GM21528 (cell line): ENCODE results near the gene FBXO21.

ENCODE experiments used
- ATAC-seq: cut with Tn5 transposase; IDR thresholded peaks from one replicate; pipeline ENCODE4 v1.9.1; 2021; ENCODE audit warnings: mild to moderate bottlenecking, moderate library complexity; ENCODE audit not compliant: unreplicated experiment, low FRiP score

The FBXO21 gene

GRCh38 chr12:117141097-117141898 is 49.0 kb downstream of the FBXO21 start:
- ATAC-seq = no peak

DNA sequence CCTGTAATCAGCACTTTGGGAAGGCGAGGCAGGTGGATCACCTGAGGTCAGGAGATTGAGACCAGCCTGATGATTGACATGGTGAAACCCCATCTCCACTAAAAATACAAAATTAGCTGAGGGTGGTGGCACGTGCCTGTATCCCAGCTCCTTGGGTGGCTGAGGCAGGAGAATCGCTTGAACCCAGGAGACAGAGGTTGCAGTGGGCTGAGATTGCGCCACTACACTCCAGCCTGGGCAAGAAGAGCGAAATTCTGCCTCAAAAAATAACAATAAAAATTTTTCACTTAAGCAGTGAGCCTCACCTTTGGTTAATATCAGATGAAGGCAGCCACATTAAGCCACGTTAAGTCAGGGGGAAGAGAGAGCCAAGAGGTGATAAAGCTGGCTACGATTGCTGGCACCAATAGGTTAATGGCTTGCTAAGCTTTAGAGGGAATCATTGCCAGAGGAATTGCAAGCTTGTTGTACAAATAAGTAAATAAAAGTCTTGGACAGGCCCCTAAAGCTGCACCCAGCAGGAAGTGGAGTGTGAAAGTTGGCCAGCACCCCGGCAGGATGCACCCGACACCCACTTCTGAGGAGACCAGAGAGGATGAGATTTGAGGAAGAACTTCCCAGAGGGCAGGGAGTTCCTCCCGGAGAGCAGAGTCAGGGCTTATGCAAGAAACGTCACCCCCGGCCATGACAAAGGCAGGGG is 49.7 kb downstream of the FBXO21 start:
- no peak for ATAC-seq

- no peak for ATAC-seq
Observed at GRCh38 chr12:117139025-117139717, 51.1 kb downstream of the FBXO21 start.

- ATAC-seq = no peak
Observed at GRCh38 chr12:117134721-117135120, 55.5 kb downstream of the FBXO21 start.

GRCh38 chr12:117134059-117134458 is 56.2 kb downstream of the FBXO21 start:
- ATAC-seq = no peak

DNA sequence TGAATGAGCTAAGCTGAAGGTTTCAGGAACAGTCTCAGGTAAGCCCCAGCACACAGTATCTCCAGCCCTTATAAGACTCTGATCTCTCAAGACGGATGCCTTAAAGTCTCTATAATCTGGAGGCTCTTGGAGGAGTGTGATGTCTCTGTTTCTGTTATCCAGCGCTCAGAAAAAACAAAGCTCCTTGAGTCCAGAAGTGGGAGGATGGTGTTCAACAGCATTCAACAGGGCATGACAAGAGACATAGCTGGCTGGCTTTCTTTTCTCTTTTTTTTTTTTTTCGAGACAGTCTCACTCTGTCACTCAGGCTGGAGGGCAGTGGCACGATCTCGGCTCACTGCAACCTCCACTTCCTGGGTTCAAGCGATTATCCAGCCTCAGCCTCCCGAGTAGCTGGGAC is 59.5 kb downstream of the FBXO21 start:
- no peak for ATAC-seq

DNA sequence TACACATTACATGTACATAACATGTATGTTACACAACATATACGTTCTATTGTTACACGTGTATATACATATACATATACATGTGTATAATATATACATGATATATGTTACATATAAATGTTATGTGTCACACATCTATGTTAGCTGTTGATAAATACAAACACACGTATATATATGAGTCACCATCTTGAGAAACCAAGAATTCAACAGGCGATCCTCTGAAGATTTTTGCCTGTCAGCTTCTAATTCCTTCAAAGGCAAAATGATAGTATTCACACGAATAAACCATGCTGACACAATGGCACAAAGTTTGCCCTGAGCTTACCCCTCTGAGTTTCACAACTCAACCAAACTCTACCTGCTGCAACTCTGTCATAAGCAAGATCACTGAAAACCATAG is 60.9 kb downstream of the FBXO21 start:
- no peak for ATAC-seq

- ATAC-seq = no peak
Observed at GRCh38 chr12:117127933-117128823, 62.1 kb downstream of the FBXO21 start.

GRCh38 chr12:117126335-117126734 is 63.9 kb downstream of the FBXO21 start:
- ATAC-seq = no peak

- no peak for ATAC-seq
Observed at GRCh38 chr12:117125767-117126166, 64.5 kb downstream of the FBXO21 start.

DNA sequence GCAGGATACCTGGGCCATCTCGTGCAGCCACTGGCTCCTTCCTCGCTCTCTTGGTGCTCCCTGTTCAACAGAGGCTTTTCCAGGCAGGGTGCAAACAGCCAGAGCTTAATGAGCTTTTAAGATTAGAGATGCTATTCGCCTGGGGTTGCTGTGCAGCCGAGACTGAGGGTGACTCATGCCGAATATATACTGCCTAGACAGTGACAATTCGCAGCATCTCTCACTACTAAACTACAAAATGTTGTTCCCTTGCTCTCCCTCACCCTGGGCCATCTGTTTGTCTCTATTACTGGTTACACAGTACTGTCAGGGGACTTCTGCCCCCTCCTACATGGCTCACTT is 65.0 kb downstream of the FBXO21 start:
- no peak for ATAC-seq

- ATAC-seq = no peak
Observed at GRCh38 chr12:117124421-117125271, 65.6 kb downstream of the FBXO21 start.

GRCh38 chr12:117121441-117121840 is 68.8 kb downstream of the FBXO21 start:
- ATAC-seq = no peak

- ATAC-seq = no peak
Observed at GRCh38 chr12:117120787-117121186, 69.5 kb downstream of the FBXO21 start.

- no peak for ATAC-seq
Observed at GRCh38 chr12:117119592-117120198, 70.6 kb downstream of the FBXO21 start.

DNA sequence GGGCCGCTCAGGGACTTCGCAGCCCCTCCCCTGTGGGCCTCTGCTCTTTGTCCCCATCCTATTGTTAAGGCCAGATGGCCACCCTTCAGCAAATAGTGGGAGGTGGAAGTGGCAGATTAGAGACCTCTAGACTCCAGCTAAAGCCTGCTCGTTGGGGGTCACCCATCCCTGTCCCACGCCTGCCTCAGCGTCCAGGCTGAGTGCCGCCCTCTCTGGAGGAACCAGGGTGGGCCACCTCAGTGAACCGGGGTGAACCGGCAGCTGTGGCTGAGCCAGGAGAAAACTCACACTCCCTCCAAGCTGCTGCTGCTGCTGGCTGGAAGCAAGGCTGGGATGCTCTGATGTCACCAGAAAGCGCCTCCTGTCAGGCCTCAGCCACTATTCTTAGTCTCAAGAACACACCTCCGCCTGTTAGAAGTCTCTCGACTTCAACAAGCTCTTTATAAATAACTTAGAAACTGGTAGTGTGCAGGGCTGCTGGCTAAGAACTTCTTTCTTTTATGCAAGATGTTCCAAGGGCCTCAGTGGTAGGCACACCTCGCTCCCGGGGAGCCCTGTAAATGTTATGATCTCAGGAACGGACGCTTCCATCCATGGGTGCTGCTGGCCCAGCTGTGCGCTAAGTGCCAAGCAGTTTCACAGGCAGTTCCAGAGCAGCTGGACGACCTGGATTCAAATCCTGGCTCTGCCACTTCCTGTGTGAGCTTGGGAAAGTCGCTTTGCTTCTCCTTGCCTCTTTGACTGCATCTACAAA is 71.3 kb downstream of the FBXO21 start:
- ATAC-seq = no peak

DNA sequence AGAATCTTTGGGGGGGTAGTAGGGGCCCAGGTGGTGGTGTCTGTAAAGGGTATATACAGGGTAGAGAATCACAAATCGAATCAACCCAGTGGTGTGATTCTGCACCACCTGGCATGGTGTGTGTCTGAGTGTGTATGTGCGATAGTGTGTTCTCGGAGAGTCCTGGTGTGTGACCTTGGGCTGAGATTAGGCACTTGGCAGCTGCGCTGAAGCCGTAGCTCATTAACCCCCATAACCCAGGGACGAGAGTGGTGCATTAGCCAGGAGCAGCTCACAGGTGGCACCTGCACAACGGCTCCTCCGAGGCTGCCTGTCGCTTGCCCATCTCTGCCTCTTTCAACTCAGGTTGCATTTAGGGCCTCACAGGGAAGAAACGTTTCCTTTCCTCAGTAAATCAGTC is 75.5 kb downstream of the FBXO21 start:
- no peak for ATAC-seq

GRCh38 chr12:117113231-117113630 is 77.0 kb downstream of the FBXO21 start:
- ATAC-seq = no peak
